Small intestine (tissue), 7 donors: Measurements from ENCODE around the gene ANKRD13B. TPM values are rescaled to one million over a fixed set of nuclear protein-coding genes. Genes with fewer than 3 reads are reported as not detected.

ENCODE experiments used
- DNase-seq, 2 donors: peaks; one replicate each; pipeline versions ENCODE4 v3.0.0 to v3.0.0-alpha.2; 2013
- FAIRE-seq: peaks from 2 replicates; lab custom pipeline; 2012; peaks lifted over from hg19 to GRCh38; lab: Jason Lieb, UNC
- H3K27ac ChIP-seq, 3 donors: one replicate each; pipeline ENCODE4 v1.5.1; 2013; ENCODE audit warnings: low read length in 2 of 3, mild to moderate bottlenecking in 2 of 3, control low read depth in 1 of 3, inconsistent platforms in 1 of 3, low read depth in 1 of 3, moderate library complexity in 1 of 3
- H3K27me3 ChIP-seq, 3 donors: one replicate each; pipeline ENCODE4 v1.6.1; 2013; ENCODE audit warnings: low read length in 3 of 3, inconsistent platforms in 1 of 3; ENCODE audit not compliant: control insufficient read depth in 3 of 3, insufficient read depth in 3 of 3
- H3K36me3 ChIP-seq, 3 donors: one replicate each; pipeline ENCODE4 v1.6.1; 2013; ENCODE audit warnings: low read length in 3 of 3, inconsistent platforms in 1 of 3, low read depth in 1 of 3, mild to moderate bottlenecking in 1 of 3, moderate library complexity in 1 of 3; ENCODE audit not compliant: control insufficient read depth in 3 of 3, insufficient read depth in 2 of 3
- H3K4me1 ChIP-seq, 3 donors: one replicate each; pipeline ENCODE4 v1.6.1; 2013; ENCODE audit warnings: low read length in 2 of 3, inconsistent platforms in 1 of 3, low read depth in 1 of 3, mild to moderate bottlenecking in 1 of 3, moderate library complexity in 1 of 3; ENCODE audit not compliant: control insufficient read depth in 3 of 3, insufficient read depth in 2 of 3
- H3K4me3 ChIP-seq, 3 donors: one replicate each; pipeline ENCODE4 v1.5.1; 2013; ENCODE audit warnings: low read length in 3 of 3, control low read depth in 1 of 3, inconsistent platforms in 1 of 3, low read depth in 1 of 3, mild to moderate bottlenecking in 1 of 3, moderate library complexity in 1 of 3
- H3K9me3 ChIP-seq, 2 donors: one replicate each; pipeline ENCODE4 v1.6.1; 2013; ENCODE audit warnings: low read depth in 1 of 2, low read length in 1 of 2; ENCODE audit not compliant: control insufficient read depth in 2 of 2, insufficient read depth in 1 of 2
- WGBS, 3 donors: extraction: QIAGEN DNeasy Blood & Tissue Kit; methylation state at CpG; one replicate each; pipeline ENCODE4 v1.1.7; 2013; 5-methylcytosine and 5-hydroxymethylcytosine counted together
- polyA plus RNA-seq, 4 donors: library from polyadenylated mRNA; stranded (reverse) in 3 of 4; unstranded in 1 of 4; fragments of 200-250 nt in 3 of 4; fragments of 120-200 nt in 1 of 4; gene quantifications; one replicate each; pipeline versions ENCODE4 v1.2.1 to v1.2.3, GENCODE V29; 2013
- donor health status: healthy with polysubstance abuse.
- donor health status: control.
- donor health status: control.
- donor health status: Bipolar disorder and iron deficiency.
- donor health status: healthy.

ANKRD13B gene
- polyA plus RNA-seq, 4 donors = 2.5 to 4.0 (median 3.0) TPM; not detected in 1

DNA sequence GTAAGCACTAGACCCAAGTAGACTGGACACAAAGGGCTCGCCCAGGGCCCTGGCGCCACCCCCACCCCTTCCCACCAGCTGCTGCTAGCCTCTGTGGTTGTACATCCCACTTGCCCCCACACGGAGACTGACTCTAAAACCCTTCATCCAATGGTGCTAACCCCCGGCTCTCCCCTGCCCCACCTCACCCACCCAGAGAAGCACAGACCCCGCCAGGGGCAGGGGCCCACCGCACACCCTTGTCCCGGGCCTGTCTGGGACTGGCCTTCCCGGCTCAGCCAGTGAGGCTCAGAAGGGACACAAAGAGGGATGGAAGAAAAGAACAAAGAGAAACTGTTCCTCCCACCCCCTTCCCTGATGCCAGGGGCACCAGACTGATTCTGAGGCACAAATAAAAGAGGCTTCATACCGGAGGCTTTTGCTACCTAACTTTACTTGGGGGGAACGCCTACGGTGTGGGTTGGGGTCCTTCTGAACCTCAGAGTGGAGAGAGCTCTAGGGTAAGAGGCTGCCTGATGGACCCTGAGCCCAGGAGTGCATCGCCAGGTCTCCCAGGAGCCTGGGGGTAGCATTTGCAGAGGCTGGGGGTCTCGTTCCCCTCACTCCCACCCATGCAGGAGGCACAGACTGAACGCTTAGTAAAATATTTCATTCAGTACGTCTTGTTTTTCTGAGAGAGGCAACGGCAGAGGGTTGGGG, 21.6 kb downstream of the ANKRD13B start:
- peaks cover 5 to 47% (median 8%) of the 10 kb centered on the region in 3 donors for H3K4me1 ChIP-seq
- H3K27ac ChIP-seq = no peak overlapping the region
- H3K9me3 ChIP-seq = no peaks in the 10 kb centered on the region
- DNase-seq (no peak), FAIRE-seq (no peak)
- H3K4me3 ChIP-seq = no peak overlapping the region
- H3K27me3 ChIP-seq = peaks cover 0 to 77% (median 0%) of the 10 kb centered on the region in 3 donors
- H3K36me3 ChIP-seq = peaks cover 0 to 8% (median 0%) of the 10 kb centered on the region in 3 donors
- WGBS, 3 donors = 31 to 62% (median 45%) methylated on average over 14 to 16 of the region's 16 CpGs

- peaks cover 5 to 47% (median 8%) of the 10 kb centered on the region in 3 donors for H3K4me1 ChIP-seq
- FAIRE-seq = no peak
Measured at GRCh38 chr17:29615048-29615385, 22.1 kb downstream of the ANKRD13B start.

GRCh38 chr17:29615492-29616299, 22.8 kb downstream of the ANKRD13B start:
- H3K27ac ChIP-seq = no peak overlapping the region
- no peak for FAIRE-seq
- H3K4me3 ChIP-seq = peak overlapping the region in 2 of 3 donors; percentile 35 to 37
- 2 to 3% (median 2%) methylated on average over 67 to 74 of the region's 74 CpGs for WGBS, 3 donors
- peaks cover 0 to 88% (median 0%) of the 10 kb centered on the region in 3 donors for H3K27me3 ChIP-seq
- H3K36me3 ChIP-seq = peaks cover 0 to 8% (median 0%) of the 10 kb centered on the region in 3 donors
- peaks cover 5 to 47% (median 8%) of the 10 kb centered on the region in 3 donors for H3K4me1 ChIP-seq
- H3K9me3 ChIP-seq = no peaks in the 10 kb centered on the region
- peak; percentile 89 to 92 for DNase-seq

More at GRCh38 chr17:29615048-29615385, 22.1 kb downstream of the ANKRD13B start:
- DNase-seq = peak; percentile 25 to 47
- Histone ChIP-seq H3K36me3 (peaks cover 0 to 8% (median 0%) of the 10 kb centered on the region in 3 donors), H3K27me3 (peaks cover 0 to 82% (median 0%) of the 10 kb centered on the region in 3 donors), H3K9me3 (no peaks in the 10 kb centered on the region), H3K27ac (no peak overlapping the region), H3K4me3 (peak overlapping the region in 2 of 3 donors; percentile 35)
- WGBS, 3 donors = 1 to 13% (median 5%) methylated on average over 15 of the region's 15 CpGs

- Histone ChIP-seq H3K36me3 (peaks cover 0 to 6% (median 0%) of the 10 kb centered on the region in 3 donors), H3K4me1 (peaks cover 5 to 47% (median 8%) of the 10 kb centered on the region in 3 donors), H3K9me3 (no peaks in the 10 kb centered on the region), H3K27me3 (peaks cover 0 to 95% (median 0%) of the 10 kb centered on the region in 3 donors), H3K4me3 (peak overlapping the region in 2 of 3 donors; percentile 35 to 37), H3K27ac (no peak overlapping the region)
- DNase-seq = peak in 1 of 2 donors; percentile 35
- whole genome bisulfite sequencing, 3 donors = 12 to 21% (median 14%) methylated on average over 32 of the region's 32 CpGs
- no peak for FAIRE-seq
Measured at GRCh38 chr17:29616300-29617048, 23.5 kb downstream of the ANKRD13B start.

GRCh38 chr17:29617125-29617480, 24.2 kb downstream of the ANKRD13B start:
- FAIRE-seq (no peak), DNase-seq (peak; percentile 75 to 78)
- Histone ChIP-seq H3K27ac (no peak overlapping the region), H3K27me3 (peaks cover 0 to 95% (median 0%) of the 10 kb centered on the region in 3 donors), H3K4me3 (peak overlapping the region in 1 of 3 donors; percentile 35), H3K4me1 (peaks cover 5 to 47% (median 8%) of the 10 kb centered on the region in 3 donors), H3K9me3 (no peaks in the 10 kb centered on the region), H3K36me3 (no peaks in the 10 kb centered on the region)
- 1 to 2% (median 2%) methylated on average over 13 to 16 of the region's 16 CpGs for WGBS, 3 donors

GRCh38 chr17:29617481-29618271, 24.7 kb downstream of the ANKRD13B start:
- H3K4me1 ChIP-seq = peaks cover 5 to 46% (median 8%) of the 10 kb centered on the region in 3 donors
- no peaks in the 10 kb centered on the region for H3K9me3 ChIP-seq
- no peak for FAIRE-seq
- H3K27me3 ChIP-seq = peaks cover 0 to 95% (median 0%) of the 10 kb centered on the region in 3 donors
- peak; percentile 78 to 79 for DNase-seq
- H3K4me3 ChIP-seq = peak overlapping the region; percentile 11 to 43 (median 35)
- 1 to 5% (median 2%) methylated on average over 61 to 68 of the region's 68 CpGs for WGBS, 3 donors
- H3K36me3 ChIP-seq = no peaks in the 10 kb centered on the region
- H3K27ac ChIP-seq = peak overlapping the region in 1 of 3 donors; percentile 56

- H3K27ac ChIP-seq = no peak overlapping the region
- DNase-seq = no peak
- FAIRE-seq = no peak
- WGBS, 3 donors = 30 to 41% (median 33%) methylated on average over 19 to 22 of the region's 22 CpGs
- H3K9me3 ChIP-seq = no peaks in the 10 kb centered on the region
- H3K27me3 ChIP-seq = peaks cover 0 to 98% (median 0%) of the 10 kb centered on the region in 3 donors
- peaks cover 5 to 49% (median 8%) of the 10 kb centered on the region in 3 donors for H3K4me1 ChIP-seq
- no peaks in the 10 kb centered on the region for H3K36me3 ChIP-seq
- H3K4me3 ChIP-seq = no peak overlapping the region
Measured at GRCh38 chr17:29618272-29619065, 25.5 kb downstream of the ANKRD13B start.
